IPS-18a (cell line): Measurements from ENCODE around the gene FGGY.
A peak's percentile ranks its signal among the peaks of the same experiment; 100 is the strongest.

Source experiments
- H3K27ac ChIP-seq: one replicate; pipeline ENCODE4 v1.5.1; 2013; ENCODE audit warnings: low read length
- H3K27me3 ChIP-seq: one replicate; pipeline ENCODE4 v1.6.1; 2013; ENCODE audit warnings: mild to moderate bottlenecking, low read length; ENCODE audit not compliant: control insufficient read depth, insufficient read depth
- H3K36me3 ChIP-seq: one replicate; pipeline ENCODE4 v1.6.1; 2013; ENCODE audit warnings: low read depth, low read length; ENCODE audit not compliant: control insufficient read depth
- H3K4me1 ChIP-seq: one replicate; pipeline ENCODE4 v1.6.1; 2013; ENCODE audit warnings: low read depth, low read length; ENCODE audit not compliant: control insufficient read depth
- H3K4me3 ChIP-seq: one replicate; pipeline ENCODE4 v1.5.1; 2013; ENCODE audit warnings: low read length
- H3K9ac ChIP-seq: one replicate; pipeline ENCODE4 v1.6.1; 2013; ENCODE audit warnings: mild to moderate bottlenecking, low read length, moderate library complexity
- H3K9me3 ChIP-seq: one replicate; pipeline ENCODE4 v1.6.1; 2013; ENCODE audit warnings: low read depth, low read length; ENCODE audit not compliant: control insufficient read depth

FGGY gene

DNA sequence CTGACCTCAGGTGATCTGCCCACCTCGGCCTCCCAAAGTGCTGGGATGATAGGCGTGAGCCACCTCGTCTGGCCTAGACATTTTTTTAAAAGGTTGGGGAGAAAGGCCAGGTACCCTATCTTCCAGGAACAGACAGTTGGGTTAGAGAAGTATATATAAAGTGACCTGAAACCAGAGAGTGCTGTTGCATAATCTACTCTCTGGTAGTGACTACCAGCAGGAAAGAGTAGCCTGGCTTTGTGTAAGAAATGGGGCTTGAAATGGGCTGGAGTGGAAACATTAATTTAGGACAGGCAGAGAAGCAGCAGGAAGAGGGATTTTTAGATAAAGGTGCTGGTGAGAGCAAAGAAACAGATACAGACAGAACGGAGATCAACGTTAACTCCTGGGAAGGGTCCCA is 392.1 kb downstream of the FGGY start:
- no peak overlapping the region for H3K27ac ChIP-seq

DNA sequence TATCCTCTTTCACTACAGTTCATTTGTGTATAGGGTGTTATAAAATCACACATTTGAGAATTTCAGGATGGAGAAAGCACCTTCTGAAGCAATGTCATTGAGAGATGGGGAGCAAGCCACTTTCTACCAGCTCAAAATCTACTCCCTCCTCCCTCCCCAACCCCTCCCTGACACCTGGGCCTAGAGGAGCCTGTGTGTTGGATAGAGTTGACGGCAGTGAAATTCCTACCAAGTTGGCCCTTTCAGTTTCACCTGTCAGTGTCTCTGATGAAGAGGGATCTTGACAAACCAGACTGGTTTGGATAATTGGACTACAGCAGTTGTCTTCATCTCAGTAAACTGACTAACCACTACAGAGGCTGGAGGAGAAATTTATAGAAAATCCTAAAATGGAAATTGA is 392.8 kb downstream of the FGGY start:
- Histone ChIP-seq H3K9ac (no peak overlapping the region), H3K4me3 (no peak overlapping the region), H3K27ac (no peak overlapping the region), H3K27me3 (no peaks in the 10 kb centered on the region), H3K36me3 (no peaks in the 10 kb centered on the region), H3K9me3 (no peaks in the 10 kb centered on the region), H3K4me1 (no peaks in the 10 kb centered on the region)

More for the DNA sequence above, 392.1 kb downstream of the FGGY start:
- Histone ChIP-seq H3K9me3 (no peaks in the 10 kb centered on the region), H3K4me3 (no peak overlapping the region), H3K27me3 (no peaks in the 10 kb centered on the region), H3K9ac (no peak overlapping the region), H3K4me1 (no peaks in the 10 kb centered on the region), H3K36me3 (no peaks in the 10 kb centered on the region)

DNA sequence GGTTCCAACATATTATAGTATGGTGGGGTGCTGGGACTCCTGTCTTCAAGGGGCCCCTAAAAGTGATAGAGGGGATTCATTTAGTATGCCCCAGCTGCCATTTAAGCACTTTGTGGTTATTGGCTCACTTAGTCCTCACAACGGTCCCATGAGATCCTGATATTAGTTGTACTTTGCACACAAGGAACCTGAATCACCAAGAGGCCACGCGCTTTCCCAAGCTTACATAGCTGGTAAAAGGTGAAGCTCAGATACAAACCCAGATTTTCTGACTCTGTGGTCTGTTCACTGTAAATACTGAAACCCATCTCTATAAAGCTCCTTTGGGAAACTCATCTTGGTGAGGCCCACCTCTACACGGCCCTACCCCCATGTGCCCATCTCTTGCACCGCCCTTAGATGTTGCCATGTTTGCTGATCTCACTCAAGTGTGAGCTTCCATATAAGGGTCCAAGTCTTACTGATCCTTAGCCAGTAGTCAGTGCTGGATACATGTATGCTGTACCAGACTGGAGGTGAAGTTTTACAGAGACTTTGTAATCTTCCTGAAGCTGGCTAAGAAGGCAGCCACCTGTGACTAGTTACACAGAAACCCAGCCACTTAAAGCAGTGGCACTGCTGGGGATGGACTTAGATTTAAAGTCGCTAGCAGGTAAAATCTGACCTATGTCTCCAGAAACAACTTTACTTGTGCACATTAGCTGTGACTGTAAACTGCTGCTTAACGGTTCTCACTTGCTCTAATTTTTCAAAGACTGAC is 393.5 kb downstream of the FGGY start:
- no peaks in the 10 kb centered on the region for H3K9me3 ChIP-seq
- H3K36me3 ChIP-seq: no peaks in the 10 kb centered on the region
- H3K27ac ChIP-seq: no peak overlapping the region
- H3K4me3 ChIP-seq: no peak overlapping the region
- H3K4me1 ChIP-seq: no peaks in the 10 kb centered on the region
- no peaks in the 10 kb centered on the region for H3K27me3 ChIP-seq
- H3K9ac ChIP-seq: no peak overlapping the region

DNA sequence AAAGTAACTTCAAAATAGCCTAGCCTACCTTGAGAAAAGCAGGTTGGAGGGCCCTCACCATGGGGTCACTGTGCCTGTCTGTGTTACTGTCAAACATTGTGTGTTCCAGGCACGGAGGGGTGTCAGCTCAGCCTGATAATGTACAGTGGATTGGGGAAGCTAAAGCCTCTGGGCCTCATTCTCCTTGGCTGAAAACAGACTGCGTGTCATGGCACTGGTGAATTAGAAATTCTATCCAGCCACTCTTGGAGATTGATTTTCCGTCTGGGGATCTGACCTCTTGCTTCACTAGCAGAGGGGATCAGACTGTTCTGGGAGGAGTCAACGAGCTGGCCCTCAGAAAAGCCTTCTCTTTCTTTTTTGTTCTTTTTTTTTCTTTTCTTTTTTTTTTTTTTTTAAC is 394.4 kb downstream of the FGGY start:
- H3K36me3 ChIP-seq: no peaks in the 10 kb centered on the region
- no peaks in the 10 kb centered on the region for H3K4me1 ChIP-seq
- H3K4me3 ChIP-seq: no peak overlapping the region
- H3K27ac ChIP-seq: no peak overlapping the region
- H3K9ac ChIP-seq: no peak overlapping the region
- no peaks in the 10 kb centered on the region for H3K9me3 ChIP-seq
- H3K27me3 ChIP-seq: no peaks in the 10 kb centered on the region

DNA sequence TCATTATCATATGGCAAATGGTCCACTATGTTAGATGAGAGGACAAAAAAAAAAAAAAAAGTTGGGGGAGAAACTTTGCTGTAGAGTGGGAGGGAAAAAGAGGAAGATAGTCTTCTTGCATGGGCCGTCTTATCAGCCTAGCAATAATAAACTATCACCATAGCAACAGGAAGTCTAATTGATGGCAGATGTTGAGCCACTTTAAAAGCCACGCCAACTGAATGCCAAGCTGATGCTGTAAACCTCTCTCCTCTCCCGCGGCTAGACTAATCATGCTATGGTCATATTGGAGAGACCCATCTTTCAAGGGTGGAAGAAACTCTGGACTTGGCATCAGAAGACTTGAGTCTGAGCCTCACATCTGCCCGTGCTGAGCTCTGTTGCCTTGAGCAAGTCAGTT is 395.7 kb downstream of the FGGY start:
- H3K27me3 ChIP-seq: no peaks in the 10 kb centered on the region
- no peak overlapping the region for H3K4me3 ChIP-seq
- H3K27ac ChIP-seq: no peak overlapping the region
- no peak overlapping the region for H3K9ac ChIP-seq
- no peaks in the 10 kb centered on the region for H3K9me3 ChIP-seq
- H3K36me3 ChIP-seq: no peaks in the 10 kb centered on the region
- H3K4me1 ChIP-seq: peaks cover 7% of the 10 kb centered on the region

DNA sequence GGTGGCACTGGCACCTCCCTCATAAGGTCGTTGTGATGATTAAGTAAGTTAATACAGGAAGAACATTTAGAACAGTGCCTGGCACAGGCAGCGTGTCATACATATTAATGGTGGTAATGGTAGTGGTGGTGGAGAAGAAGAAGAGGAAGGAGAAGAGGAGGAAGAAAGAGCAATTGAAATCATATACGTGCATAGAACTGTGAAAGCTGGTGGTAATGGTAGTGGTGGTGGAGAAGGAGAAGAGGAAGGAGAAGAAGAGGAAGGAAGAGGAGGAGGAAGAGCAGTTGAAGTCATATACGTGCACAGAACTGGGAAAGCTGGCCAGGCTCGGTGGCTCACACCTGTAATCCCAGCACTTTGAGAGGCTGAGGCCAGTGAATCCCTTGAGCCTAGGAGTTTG is 396.5 kb downstream of the FGGY start:
- peaks cover 15% of the 10 kb centered on the region for H3K4me1 ChIP-seq
- no peak overlapping the region for H3K27ac ChIP-seq
- H3K4me3 ChIP-seq: no peak overlapping the region
- H3K27me3 ChIP-seq: no peaks in the 10 kb centered on the region
- no peaks in the 10 kb centered on the region for H3K36me3 ChIP-seq
- H3K9ac ChIP-seq: no peak overlapping the region
- no peaks in the 10 kb centered on the region for H3K9me3 ChIP-seq

DNA sequence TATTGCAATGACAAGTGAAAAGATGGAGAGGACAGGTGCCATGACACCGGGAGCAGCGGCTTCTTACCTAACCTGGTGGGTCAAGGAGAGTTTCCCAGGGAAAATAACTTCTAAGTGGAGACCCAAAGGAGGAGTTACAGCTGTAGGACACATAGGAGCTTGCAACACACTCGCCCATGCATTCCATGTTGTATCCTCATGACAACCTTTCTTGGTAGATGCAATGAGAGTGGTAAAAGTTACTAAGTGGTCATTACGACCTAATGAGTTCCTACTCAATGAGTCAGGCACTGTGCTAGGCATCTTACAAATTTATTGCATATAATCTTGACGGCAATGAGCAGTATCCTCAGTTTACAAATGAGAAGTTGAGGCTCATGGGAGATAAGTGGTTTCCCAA is 398.4 kb downstream of the FGGY start:
- Histone ChIP-seq H3K9me3 (no peaks in the 10 kb centered on the region), H3K27ac (no peak overlapping the region), H3K9ac (no peak overlapping the region), H3K4me3 (no peak overlapping the region), H3K36me3 (no peaks in the 10 kb centered on the region), H3K4me1 (peaks cover 23% of the 10 kb centered on the region), H3K27me3 (no peaks in the 10 kb centered on the region)

DNA sequence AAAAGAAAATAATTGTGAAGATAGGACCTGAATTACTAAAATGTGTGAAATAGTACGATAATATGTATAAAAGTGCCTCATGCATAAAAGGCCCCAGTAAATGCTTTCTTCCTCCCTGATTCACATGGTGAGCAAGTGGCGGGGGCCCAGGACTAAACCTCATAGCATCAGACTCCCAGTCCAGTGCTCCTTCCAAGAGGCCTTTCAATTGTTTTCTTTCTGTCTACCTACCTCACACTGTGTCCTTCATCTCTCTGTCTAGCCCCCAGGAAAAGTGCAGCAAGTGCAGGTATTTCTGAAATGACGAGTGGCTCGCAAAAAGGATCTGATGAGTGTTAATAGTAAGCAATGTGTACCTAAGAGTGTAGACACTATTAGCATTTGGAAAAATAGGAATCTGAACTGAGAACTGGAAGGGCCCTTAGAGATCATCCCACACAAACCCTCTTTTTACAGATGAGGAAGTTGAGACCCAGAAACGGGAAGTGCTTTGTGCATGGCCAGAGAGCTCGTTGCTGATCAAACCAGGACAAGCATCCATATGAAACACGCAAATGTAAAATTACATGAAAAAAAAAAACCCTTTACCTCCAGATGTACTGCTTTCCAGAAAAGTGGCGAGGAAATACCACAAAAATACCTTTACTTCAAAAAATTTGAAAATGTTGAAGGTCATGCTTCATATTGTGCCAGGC is 399.7 kb downstream of the FGGY start:
- H3K9me3 ChIP-seq: no peaks in the 10 kb centered on the region
- H3K4me3 ChIP-seq: no peak overlapping the region
- no peak overlapping the region for H3K9ac ChIP-seq
- H3K27ac ChIP-seq: no peak overlapping the region
- H3K36me3 ChIP-seq: no peaks in the 10 kb centered on the region
- no peaks in the 10 kb centered on the region for H3K27me3 ChIP-seq
- peaks cover 23% of the 10 kb centered on the region for H3K4me1 ChIP-seq

DNA sequence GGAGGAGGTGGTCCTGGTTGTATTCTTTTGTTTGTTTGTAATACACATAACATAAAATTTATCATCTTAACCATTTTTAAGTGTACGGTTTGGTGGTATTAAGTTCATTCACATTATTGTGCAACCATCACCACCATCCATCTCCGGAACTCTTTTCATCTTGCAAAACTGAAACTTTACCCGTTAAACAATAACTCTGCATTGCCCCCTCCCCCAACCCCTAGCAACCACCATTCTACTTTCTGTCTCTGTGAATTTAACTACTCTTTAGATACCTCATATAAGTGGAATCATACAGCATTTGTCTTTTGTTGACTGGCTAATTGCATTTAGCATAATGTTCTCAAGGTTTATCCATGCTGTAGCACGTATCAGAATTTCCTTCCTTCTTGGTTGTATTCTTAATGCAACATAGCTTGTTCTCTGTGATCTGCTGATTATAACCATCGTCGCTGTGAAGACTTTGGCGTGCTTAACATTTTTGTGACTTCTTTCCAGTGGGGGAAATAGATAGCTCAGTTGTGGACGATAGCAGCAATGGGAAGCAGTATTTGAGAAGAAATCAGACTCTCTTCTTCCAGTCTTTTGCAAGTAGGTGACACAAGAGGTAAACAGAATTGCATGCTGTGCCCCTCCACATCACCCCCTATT is 400.4 kb downstream of the FGGY start:
- Histone ChIP-seq H3K27ac (no peak overlapping the region), H3K4me1 (peaks cover 23% of the 10 kb centered on the region), H3K27me3 (no peaks in the 10 kb centered on the region), H3K9me3 (no peaks in the 10 kb centered on the region), H3K9ac (peak overlapping the region; percentile 9), H3K36me3 (no peaks in the 10 kb centered on the region), H3K4me3 (no peak overlapping the region)

DNA sequence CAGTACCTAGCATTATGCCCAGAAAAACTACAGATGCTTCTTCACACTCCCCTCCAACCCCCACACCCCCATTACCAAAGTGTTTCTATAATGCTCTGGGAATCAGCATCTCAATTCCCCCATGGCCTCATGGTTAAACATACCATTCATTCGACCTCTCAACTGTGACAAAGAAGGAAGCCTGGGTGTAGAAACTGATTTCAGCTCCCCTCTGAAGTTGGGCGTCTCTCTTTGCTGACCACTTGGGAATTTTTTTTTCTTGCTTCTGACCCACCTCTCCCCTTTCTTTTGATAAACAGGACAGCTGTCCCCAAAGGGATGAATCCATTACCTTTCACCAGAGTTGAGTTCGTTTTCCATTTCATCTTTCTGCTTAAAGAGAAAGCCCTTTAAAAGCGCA is 401.5 kb downstream of the FGGY start:
- no peak overlapping the region for H3K4me3 ChIP-seq
- no peak overlapping the region for H3K27ac ChIP-seq
- no peaks in the 10 kb centered on the region for H3K36me3 ChIP-seq
- peaks cover 23% of the 10 kb centered on the region for H3K4me1 ChIP-seq
- H3K9me3 ChIP-seq: no peaks in the 10 kb centered on the region
- H3K9ac ChIP-seq: no peak overlapping the region
- H3K27me3 ChIP-seq: no peaks in the 10 kb centered on the region

DNA sequence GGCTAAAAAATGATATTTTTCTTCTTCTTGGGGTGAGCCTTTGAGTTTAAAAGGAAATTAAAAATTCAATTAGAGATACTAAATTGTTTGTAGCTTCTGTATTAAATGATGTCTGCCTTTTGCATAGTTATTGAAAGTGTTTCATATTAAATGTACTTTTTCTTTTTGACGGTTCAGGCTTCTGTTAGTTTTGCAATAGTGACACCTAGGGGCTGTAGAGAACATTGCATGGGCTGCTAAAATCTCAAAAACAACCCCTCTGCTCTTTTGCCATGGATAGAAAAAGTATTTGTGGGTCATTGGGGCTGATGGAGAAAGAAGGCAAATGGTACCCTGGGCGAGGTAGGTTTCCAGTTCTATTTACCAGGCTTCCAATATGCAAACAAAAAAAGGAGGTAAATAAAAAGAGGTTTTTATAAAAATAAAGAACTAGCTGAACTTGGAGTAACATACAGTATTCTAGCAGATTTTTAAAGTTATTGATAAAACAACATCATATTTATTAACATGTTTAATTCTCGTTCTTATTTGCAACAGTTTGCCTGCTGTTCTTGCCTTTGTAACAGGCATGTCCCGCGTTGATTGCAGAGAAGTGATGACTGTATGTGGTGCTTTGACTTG is 402.4 kb downstream of the FGGY start:
- H3K9ac ChIP-seq: no peak overlapping the region
- peaks cover 23% of the 10 kb centered on the region for H3K4me1 ChIP-seq
- H3K4me3 ChIP-seq: no peak overlapping the region
- H3K9me3 ChIP-seq: no peaks in the 10 kb centered on the region
- H3K36me3 ChIP-seq: no peaks in the 10 kb centered on the region
- H3K27ac ChIP-seq: no peak overlapping the region
- no peaks in the 10 kb centered on the region for H3K27me3 ChIP-seq
